SK-N-SH (cell line): ENCODE results near the gene BAG1. TPM values are rescaled to one million over a fixed set of nuclear protein-coding genes. Genes with fewer than 3 reads are reported as not detected.
A peak's percentile ranks its signal among the peaks of the same experiment; 100 is the strongest.

Source experiments
- CTCF ChIA-PET: fragments of 300-600, 350-600 bp; formaldehyde crosslinking; extraction: SDS; loops from one replicate; lab custom pipeline; 2021; lab: Yijun Ruan, JAX
- POLR2A ChIA-PET: fragments of 350-600 bp; sonication (Branson Sonifier 250); formaldehyde crosslinking; extraction: SDS; loops from one replicate; lab custom pipeline; 2020; ENCODE audit warnings: antibody characterized with exemption, inconsistent platforms; lab: Yijun Ruan, JAX
- DNase-seq: peaks from one replicate; pipeline ENCODE4 v3.0.0; 2012
- H2AFZ ChIP-seq: fragments of 200-600 bp; sonication (generic); 2 replicates; pipeline ENCODE4 v1.8.1; 2016; ENCODE audit warnings: antibody characterized with exemption, mild to moderate bottlenecking, low read depth
- H3F3A ChIP-seq: fragments of 200-600 bp; sonication (generic); replicated peaks from 2 replicates; pipeline ENCODE3; 2016; ENCODE audit warnings: antibody characterized with exemption, mild to moderate bottlenecking; ENCODE audit not compliant: insufficient read depth
- H3K27ac ChIP-seq, 2 experiments: fragments of 200-500 bp in 1 of 2; fragments of 200-600 bp in 1 of 2; sonication (Bioruptor generic) in 1 of 2; sonication (generic), shearing (Covaris generic) in 1 of 2; 2 replicates each; pipeline versions ENCODE4 v1.5.1 to v1.6.1; 2014 to 2016; ENCODE audit warnings: low read depth in 2 of 2, inconsistent platforms in 1 of 2, low read length in 1 of 2, mild to moderate bottlenecking in 1 of 2, mixed read lengths in 1 of 2
- H3K27me3 ChIP-seq: fragments of 200-600 bp; sonication (generic), shearing (Covaris generic); 2 replicates; pipeline ENCODE4 v1.6.1; 2016; ENCODE audit warnings: mixed run types; ENCODE audit not compliant: insufficient read depth
- H3K36me3 ChIP-seq, 2 experiments: fragments of 200-500 bp in 1 of 2; fragments of 200-600 bp in 1 of 2; sonication (Bioruptor generic) in 1 of 2; sonication (generic) in 1 of 2; replicated peaks in 1 of 2; 2 replicates each; pipeline versions ENCODE3 to v1.5.1; 2014 to 2016; ENCODE audit warnings: low read length in 1 of 2, mild to moderate bottlenecking in 1 of 2; ENCODE audit not compliant: insufficient read depth in 2 of 2, control insufficient read depth in 1 of 2
- H3K4me1 ChIP-seq, 2 experiments: fragments of 200-500 bp in 1 of 2; fragments of 200-600 bp in 1 of 2; sonication (Bioruptor generic) in 1 of 2; sonication (generic), shearing (Covaris generic) in 1 of 2; 2 replicates each; pipeline versions ENCODE4 v1.5.1 to v1.6.1; 2014 to 2016; ENCODE audit warnings: low read depth in 1 of 2, low read length in 1 of 2, mixed run types in 1 of 2; ENCODE audit not compliant: insufficient read depth in 2 of 2, control insufficient read depth in 1 of 2
- H3K4me2 ChIP-seq: fragments of 200-600 bp; sonication (generic), shearing (Covaris generic); 2 replicates; pipeline ENCODE4 v1.6.1; 2017; ENCODE audit warnings: mixed run types
- H3K4me3 ChIP-seq, 2 experiments: fragments of 200-500 bp in 1 of 2; fragments of 200-600 bp in 1 of 2; sonication (Bioruptor generic) in 1 of 2; sonication (generic), shearing (Covaris generic) in 1 of 2; 2 replicates each; pipeline versions ENCODE4 v1.5.1 to v1.8.1; 2014 to 2016; ENCODE audit warnings: low read depth in 2 of 2, inconsistent platforms in 1 of 2, low read length in 1 of 2, mild to moderate bottlenecking in 1 of 2, mixed read lengths in 1 of 2, moderate library complexity in 1 of 2
- H3K79me2 ChIP-seq: fragments of 200-600 bp; sonication (generic); 2 replicates; pipeline ENCODE4 v1.8.1; 2017; ENCODE audit warnings: mild to moderate bottlenecking; ENCODE audit not compliant: insufficient read depth
- H3K9ac ChIP-seq: fragments of 200-600 bp; sonication (generic); 2 replicates; pipeline ENCODE4 v1.6.1; 2017; ENCODE audit warnings: mixed run types
- H3K9me2 ChIP-seq: fragments of 200-600 bp; sonication (generic); 2 replicates; pipeline ENCODE4 v1.6.1; 2017; ENCODE audit warnings: mixed run types
- H3K9me3 ChIP-seq: fragments of 200-600 bp; sonication (generic); 2 replicates; pipeline ENCODE4 v1.6.1; 2017; ENCODE audit warnings: mixed run types, mild to moderate bottlenecking, moderate library complexity
- H4K20me1 ChIP-seq: fragments of 200-600 bp; sonication (generic); 2 replicates; pipeline ENCODE4 v1.6.1; 2017; ENCODE audit warnings: mild to moderate bottlenecking, mixed run types; ENCODE audit not compliant: insufficient read depth
- CHD2 ChIP-seq: fragments of 150-350 bp; IDR thresholded peaks from 2 replicates; pipeline ENCODE4 v1.6.1; 2018; ENCODE audit warnings: low read length; ENCODE audit not compliant: partially characterized antibody
- ELF1 ChIP-seq: IDR thresholded peaks from 2 replicates; pipeline ENCODE4 v1.4.0; 2012
- EP300 ChIP-seq, 2 experiments: IDR thresholded peaks; 2 replicates each; pipeline versions ENCODE4 v1.4.0 to v1.6.1; 2012; ENCODE audit warnings: borderline replicate concordance in 1 of 2, low read depth in 1 of 2, low read length in 1 of 2
- FOXM1 ChIP-seq: IDR thresholded peaks from 2 replicates; pipeline ENCODE4 v1.4.0; 2012; ENCODE audit warnings: low read depth, mild to moderate bottlenecking
- GABPA ChIP-seq: IDR thresholded peaks from 2 replicates; pipeline ENCODE4 v1.4.0; 2012; ENCODE audit warnings: low read depth, mild to moderate bottlenecking
- GATA2 ChIP-seq: sonication (generic); formaldehyde crosslinking; IDR thresholded peaks from 2 replicates; pipeline ENCODE4 v1.5.0; 2020; ENCODE audit warnings: mild to moderate bottlenecking, missing genetic modification reagents
- MEF2A ChIP-seq: IDR thresholded peaks from 2 replicates; pipeline ENCODE4 v1.4.0; 2012; ENCODE audit warnings: low read depth, borderline replicate concordance
- MXI1 ChIP-seq: IDR thresholded peaks from 2 replicates; pipeline ENCODE4 v1.6.1; 2012; ENCODE audit warnings: mild to moderate bottlenecking, low read depth, low read length, improper control_type of control experiment
- NFIC ChIP-seq: IDR thresholded peaks from 2 replicates; pipeline ENCODE4 v1.4.0; 2012; ENCODE audit warnings: borderline replicate concordance
- POLR2AphosphoS5 ChIP-seq: IDR thresholded peaks from 2 replicates; pipeline ENCODE4 v1.6.1; 2012; ENCODE audit warnings: low read depth, low read length
- RAD21 ChIP-seq: IDR thresholded peaks from 2 replicates; pipeline ENCODE4 v1.6.1; 2012; ENCODE audit warnings: mild to moderate bottlenecking, low read length
- RFX5 ChIP-seq: IDR thresholded peaks from 2 replicates; pipeline ENCODE4 v1.6.1; 2012; ENCODE audit warnings: mild to moderate bottlenecking, improper control_type of control experiment, low read length
- RXRA ChIP-seq: IDR thresholded peaks from 2 replicates; pipeline ENCODE4 v1.4.0; 2012; ENCODE audit warnings: low read depth, mild to moderate bottlenecking, borderline replicate concordance
- SMC3 ChIP-seq: IDR thresholded peaks from 2 replicates; pipeline ENCODE4 v1.6.1; 2012; ENCODE audit warnings: low read depth, low read length, improper control_type of control experiment
- TAF1 ChIP-seq: IDR thresholded peaks from 2 replicates; pipeline ENCODE4 v1.6.1; 2012; ENCODE audit warnings: low read depth, mild to moderate bottlenecking, low read length, moderate library complexity, borderline replicate concordance
- TCF12 ChIP-seq: IDR thresholded peaks from 2 replicates; pipeline ENCODE4 v1.4.0; 2012
- TEAD4 ChIP-seq: IDR thresholded peaks from 2 replicates; pipeline ENCODE4 v1.4.0; 2012; ENCODE audit warnings: mild to moderate bottlenecking, borderline replicate concordance; ENCODE audit not compliant: insufficient read depth
- WGBS: methylation state at CpG from one replicate; pipeline ENCODE4 v1.1.6; 2017; ENCODE audit warnings: low lambda C conversion rate; 5-methylcytosine and 5-hydroxymethylcytosine counted together
- polyA plus RNA-seq, 3 experiments: library from polyadenylated mRNA; depleted of rRNA; stranded (reverse); fragments of >200 nt; gene quantifications; 2 replicates each; pipeline ENCODE4 v1.2.3, GENCODE V29; 2012

BAG1 gene
- polyA plus RNA-seq, 1 of the 3 experiments (the other 2 are of a cell fraction): 49.9 TPM

DNA sequence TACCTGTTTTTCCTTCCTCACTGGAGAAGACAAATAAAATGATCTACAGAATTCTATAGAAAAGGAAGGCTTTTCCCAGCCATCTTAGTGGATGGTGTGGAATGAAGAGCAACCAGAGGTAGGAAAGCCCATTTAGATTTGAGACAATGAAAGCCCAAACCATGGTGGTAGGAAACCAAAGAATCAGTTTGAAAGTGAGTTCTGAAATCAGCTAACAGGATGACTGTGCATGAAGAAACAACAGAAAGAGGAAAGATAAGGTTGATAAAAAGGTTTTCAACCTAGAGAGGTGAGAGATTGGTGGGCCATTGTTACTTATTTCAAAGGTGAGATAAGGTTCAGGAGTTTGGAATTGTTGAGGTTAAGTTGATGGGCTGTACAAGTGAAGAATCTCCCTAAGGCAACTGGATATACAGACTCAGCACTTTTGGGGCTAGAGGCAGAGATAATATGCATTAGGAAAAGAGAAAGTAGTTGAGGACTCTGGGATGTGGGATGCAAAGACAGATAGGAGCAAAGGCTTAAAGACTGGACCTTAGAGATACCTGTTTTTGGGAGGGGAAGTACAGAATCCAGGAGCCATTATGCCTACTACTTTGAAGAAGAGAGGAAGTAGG is 2.8 kb upstream of the BAG1 start:
- Histone ChIP-seq H3K27ac (no peak overlapping the region), H3K9me2 (no peaks in the 10 kb centered on the region), H3K4me2 (no peak overlapping the region), H3K79me2 (peaks cover 61% of the 10 kb centered on the region), H3K9ac (no peak overlapping the region), H3F3A (peaks cover 14% of the 10 kb centered on the region), H3K36me3 (peaks cover 50 to 53% of the 10 kb centered on the region in 2 experiments), H3K27me3 (no peaks in the 10 kb centered on the region), H3K9me3 (no peaks in the 10 kb centered on the region), H4K20me1 (no peaks in the 10 kb centered on the region), H3K4me3 (no peak overlapping the region), H2AFZ (no peak overlapping the region), H3K4me1 (peaks cover 8 to 15% of the 10 kb centered on the region in 2 experiments; a peak in 3 of 4 replicates)
- TF ChIP-seq SMC3: no peak
- TF ChIP-seq ELF1: no peak
- no peak for TF ChIP-seq RAD21
- TF ChIP-seq POLR2AphosphoS5: no peak
- no peak for TF ChIP-seq MEF2A
- TF ChIP-seq RXRA: no peak
- TF ChIP-seq NFIC: no peak
- no peak for TF ChIP-seq TEAD4
- TF ChIP-seq CHD2: no peak
- no peak for TF ChIP-seq EP300 (IDR thresholded peaks at IDR 0.05; ENCODE audit: borderline replicate concordance in 1 of 2, low read depth in 1 of 2, low read length in 1 of 2)
- no peak for TF ChIP-seq GABPA
- no peak for TF ChIP-seq GATA2 (CRISPR knock-in tag)
- no peak for TF ChIP-seq TAF1
- no peak for TF ChIP-seq RFX5
- TF ChIP-seq MXI1: no peak
- no peak for DNase-seq
- ChIA-PET POLR2A (no interaction called here), CTCF (no interaction called here)

DNA sequence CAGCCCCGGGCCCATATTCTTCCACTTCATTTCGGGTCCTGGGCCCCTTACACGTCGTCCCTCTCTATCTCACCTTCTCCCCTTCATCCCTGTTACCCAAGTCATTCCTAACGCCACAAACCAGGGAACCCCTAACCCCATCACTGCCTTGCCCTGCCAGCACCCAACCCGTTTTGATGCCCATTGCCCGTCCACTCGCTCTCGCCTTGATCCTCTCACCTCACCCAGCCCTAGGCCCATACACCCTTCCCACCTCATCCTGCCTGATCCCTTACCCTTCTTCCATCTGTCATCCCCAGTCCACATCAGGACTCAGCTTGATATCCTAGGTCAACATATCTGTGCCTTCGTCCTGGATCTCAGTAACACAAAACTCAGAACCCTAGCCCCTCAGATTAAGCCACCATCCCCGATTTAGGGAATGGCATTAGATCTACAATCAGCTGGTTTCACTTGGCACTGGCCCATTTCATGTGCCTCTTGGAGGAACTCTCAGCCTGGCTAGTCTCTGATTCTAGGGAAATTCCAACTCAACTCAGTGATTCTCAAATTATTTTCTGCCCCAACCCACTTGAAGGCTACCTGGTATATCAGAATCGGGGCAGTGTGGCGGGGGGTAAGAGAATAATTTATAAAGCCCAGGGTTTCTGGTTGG is 830 bp upstream of the BAG1 start:
- Histone ChIP-seq H3K36me3 (peaks cover 49 to 50% of the 10 kb centered on the region in 2 experiments), H3K79me2 (peaks cover 68% of the 10 kb centered on the region), H3K9me2 (no peaks in the 10 kb centered on the region), H3K27me3 (no peaks in the 10 kb centered on the region), H3K9me3 (no peaks in the 10 kb centered on the region), H3F3A (peaks cover 1% of the 10 kb centered on the region)
- TF ChIP-seq FOXM1: no peak
- no peak for TF ChIP-seq TCF12
- TF ChIP-seq, all 33 proteins: peak for 0
- ChIA-PET CTCF (interaction anchor here (1.0 to 1.7 kb wide), 5 partner anchors 13 to 39 kb away, joined by 3 to 5 read pairs (median 3); no protein-coding TSS in a partner anchor), POLR2A (no interaction called here)
- WGBS: 8% methylated on average over 13 of the region's 13 CpGs
- 0 out of 2 replicates have a peak overlapping the region, but pooled peaks have one; percentile 2 for H2AFZ ChIP-seq
- H3K4me1 ChIP-seq: peaks cover 8 to 15% of the 10 kb centered on the region in 2 experiments; a peak in 3 of 4 replicates
- H3K4me2 ChIP-seq: peak overlapping the region; percentile 97
- peak overlapping the region; percentile 56 to 58; a peak in 2 of 4 replicates for H3K27ac ChIP-seq
- no peak for DNase-seq
- H3K9ac ChIP-seq: peak overlapping the region; percentile 94
- no peaks in the 10 kb centered on the region for H4K20me1 ChIP-seq
- H3K4me3 ChIP-seq: peak overlapping the region; percentile 56 to 97
